NCI-H2227 treated with DMSO at 0.1 percent for 48 hours (cell line): ENCODE results near the gene SLC43A3.

ENCODE experiments used
- DNase-seq: peaks from one replicate; lab custom pipeline; 2025; lab: John Stamatoyannopoulos, UW

The SLC43A3 gene

GRCh38 chr11:57427727-57428082 lies 784 bp upstream of the SLC43A3 start:
- no peak for DNase-seq

DNA sequence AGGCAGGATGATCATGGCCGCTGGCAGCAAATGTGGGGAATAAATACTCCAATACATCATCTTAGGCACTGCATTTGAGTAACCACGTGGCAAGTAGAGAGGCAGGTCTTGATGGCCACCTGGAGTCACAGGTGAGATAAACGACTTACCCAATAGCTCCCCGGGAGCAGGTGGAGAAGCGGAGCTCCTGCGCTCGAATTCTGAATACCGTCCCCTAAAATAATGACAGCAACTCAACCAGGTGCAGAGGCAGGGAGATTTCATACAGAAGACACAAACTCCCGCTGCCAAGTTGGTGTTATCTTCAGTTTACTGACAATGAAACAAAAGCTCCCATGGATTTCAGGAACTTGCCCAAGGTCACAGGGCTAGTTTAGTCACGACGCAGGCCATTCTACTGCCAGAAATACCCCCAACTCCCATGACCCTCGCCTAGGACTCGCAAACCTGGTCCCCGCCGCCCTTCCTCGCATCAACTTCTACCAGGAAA lies 437 bp downstream of the SLC43A3 start:
- no peak for DNase-seq

DNA sequence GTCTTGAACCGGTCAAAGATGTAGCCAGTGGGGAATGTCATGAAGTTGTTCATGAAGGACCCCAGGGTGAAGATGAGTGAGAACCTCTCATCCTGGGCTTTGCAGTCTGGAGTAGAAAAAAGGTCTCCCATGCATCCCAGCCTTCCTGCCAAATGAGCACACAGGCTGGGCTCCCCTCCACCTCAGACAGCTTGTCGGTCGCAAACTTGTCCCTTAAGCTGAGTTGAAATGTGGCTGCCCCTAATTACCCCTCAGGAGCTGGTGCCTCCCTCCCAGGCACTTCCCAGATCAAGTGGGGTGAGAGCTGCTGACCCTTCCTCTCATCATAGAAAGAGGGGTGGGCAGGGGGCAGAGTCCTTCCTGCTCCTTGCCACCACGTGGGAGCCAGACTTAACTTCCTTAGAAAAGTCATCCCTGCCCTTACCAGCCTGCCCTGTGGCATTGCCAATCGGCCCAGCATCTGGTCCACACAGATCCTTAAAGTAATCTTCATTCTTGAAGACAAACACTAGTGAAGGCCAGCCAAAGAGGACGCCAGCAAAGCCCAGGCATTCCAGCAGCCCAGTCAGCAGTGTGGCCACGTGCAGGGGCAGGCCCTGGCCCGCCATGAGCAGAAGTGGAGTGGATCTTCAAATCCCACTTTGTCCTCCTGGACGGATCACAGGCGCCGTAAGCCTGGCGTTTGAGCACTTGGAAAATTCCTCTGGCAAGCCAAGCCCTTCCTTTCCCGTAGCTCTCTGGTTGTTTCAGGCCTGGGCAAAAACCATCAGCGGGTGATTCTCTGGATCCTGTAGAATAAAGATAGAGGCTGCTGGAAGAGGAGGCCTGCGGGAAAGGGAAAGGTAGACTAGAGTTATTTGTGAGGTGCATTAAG lies 1.1 kb downstream of the SLC43A3 start:
- DNase-seq = no peak

DNA sequence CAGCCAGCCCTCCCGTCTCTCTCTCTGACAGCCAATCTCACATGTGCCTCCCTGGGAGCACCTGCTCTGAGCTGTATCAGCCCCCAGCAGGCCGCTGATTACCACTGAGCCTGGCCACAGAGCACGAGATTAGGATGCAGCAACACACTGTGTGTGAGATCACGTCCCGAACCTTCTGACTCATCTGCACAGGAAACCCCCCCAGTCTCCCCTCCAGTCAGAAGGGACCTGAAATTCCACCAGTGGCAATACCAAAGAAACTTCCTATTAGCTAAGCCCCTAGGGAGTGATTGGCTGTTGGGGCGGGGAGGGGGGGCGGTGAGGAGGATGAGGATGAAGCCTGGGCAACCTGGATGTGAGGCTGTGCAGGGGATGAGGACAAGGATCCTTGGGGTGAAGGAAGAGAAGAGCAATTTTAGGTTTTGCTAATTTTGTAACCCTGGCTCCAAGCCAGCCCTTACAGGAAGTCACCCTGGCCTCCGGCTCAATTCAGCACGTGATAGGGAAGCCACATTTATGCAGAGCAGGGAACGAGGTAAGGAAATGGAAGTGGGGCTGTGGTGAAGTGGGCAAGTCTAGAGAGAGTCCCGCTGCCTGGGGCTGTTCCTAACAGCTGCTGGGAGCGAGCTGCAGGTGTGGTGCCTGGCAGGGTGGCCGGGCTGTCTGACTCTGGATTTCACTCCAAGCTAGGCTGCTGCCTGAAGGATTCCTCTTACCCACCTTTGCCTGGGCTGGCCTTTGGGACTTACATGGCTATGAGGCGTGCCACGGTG lies 1.9 kb downstream of the SLC43A3 start:
- DNase-seq = no peak

GRCh38 chr11:57424137-57424791 lies 2.7 kb downstream of the SLC43A3 start:
- no peak for DNase-seq

- peak; percentile 48 for DNase-seq
Measured at GRCh38 chr11:57422669-57423068, 4.3 kb downstream of the SLC43A3 start.

GRCh38 chr11:57421805-57422204 lies 5.1 kb downstream of the SLC43A3 start:
- DNase-seq = no peak

- DNase-seq = no peak
Measured at GRCh38 chr11:57421066-57421465, 5.9 kb downstream of the SLC43A3 start.

DNA sequence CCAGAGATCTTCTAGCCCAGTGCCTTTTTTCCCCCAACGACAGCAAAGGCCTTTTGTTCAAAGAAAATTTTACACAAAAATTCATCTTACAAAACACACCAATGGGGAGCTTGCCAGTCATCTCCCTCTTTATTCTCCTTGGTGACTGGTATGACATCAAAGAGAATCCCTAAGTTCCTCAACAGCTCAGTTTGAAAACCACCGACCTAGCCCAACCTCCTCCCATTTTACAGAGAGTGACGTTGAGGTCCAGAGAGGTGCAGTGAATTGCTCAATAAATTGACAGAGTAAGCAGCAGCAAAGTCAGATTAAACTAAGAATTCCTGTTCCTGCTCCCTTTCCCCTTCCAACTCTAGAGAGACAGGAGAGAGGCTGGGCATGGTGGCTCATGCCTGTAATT lies 7.8 kb downstream of the SLC43A3 start:
- DNase-seq = no peak

DNA sequence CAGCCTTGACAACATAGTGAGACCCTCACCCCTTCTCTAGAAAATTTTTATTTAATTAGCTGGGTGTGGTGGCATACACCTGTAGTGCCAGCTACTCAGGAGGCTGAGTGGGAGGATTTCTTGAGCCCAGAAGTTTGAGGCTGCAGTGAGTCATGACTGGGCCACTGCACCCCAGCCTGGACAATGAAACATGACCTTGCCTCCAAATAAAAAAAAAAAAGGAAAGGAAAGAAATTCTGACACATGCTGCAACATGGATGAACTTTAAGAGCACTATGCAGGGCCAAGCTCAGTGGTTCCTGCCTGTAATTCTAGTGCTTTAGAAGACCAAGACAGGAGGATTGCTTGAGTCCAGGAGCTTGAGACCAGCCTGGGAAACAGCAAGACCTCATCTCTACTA lies 8.8 kb downstream of the SLC43A3 start:
- no peak for DNase-seq

DNA sequence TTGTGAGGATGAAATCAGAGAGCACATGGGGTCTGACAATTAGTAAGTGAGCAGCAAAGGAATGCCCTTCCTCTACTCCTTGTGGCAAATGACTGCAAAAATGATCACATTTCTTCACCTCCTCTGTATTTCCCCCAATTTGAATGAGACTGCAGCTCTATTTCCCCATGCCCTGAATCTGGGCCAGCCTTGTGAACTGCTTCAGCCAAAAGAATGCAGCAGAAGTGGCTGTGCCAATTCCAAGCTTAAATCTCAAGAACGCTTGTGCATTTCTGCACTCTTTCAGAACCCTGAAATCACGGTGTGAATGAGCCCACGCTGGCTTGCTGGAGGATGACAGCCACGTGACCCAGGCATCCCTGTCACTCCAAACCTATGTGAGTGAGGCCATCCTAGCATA lies 9.9 kb downstream of the SLC43A3 start:
- DNase-seq = no peak

GRCh38 chr11:57416436-57416835 lies 10.5 kb downstream of the SLC43A3 start:
- DNase-seq = no peak

GRCh38 chr11:57414612-57415212 lies 12.2 kb downstream of the SLC43A3 start:
- DNase-seq = no peak

- DNase-seq = no peak
Measured at GRCh38 chr11:57413681-57414080, 13.2 kb downstream of the SLC43A3 start.

GRCh38 chr11:57410287-57410686 lies 16.6 kb downstream of the SLC43A3 start:
- DNase-seq = no peak

DNA sequence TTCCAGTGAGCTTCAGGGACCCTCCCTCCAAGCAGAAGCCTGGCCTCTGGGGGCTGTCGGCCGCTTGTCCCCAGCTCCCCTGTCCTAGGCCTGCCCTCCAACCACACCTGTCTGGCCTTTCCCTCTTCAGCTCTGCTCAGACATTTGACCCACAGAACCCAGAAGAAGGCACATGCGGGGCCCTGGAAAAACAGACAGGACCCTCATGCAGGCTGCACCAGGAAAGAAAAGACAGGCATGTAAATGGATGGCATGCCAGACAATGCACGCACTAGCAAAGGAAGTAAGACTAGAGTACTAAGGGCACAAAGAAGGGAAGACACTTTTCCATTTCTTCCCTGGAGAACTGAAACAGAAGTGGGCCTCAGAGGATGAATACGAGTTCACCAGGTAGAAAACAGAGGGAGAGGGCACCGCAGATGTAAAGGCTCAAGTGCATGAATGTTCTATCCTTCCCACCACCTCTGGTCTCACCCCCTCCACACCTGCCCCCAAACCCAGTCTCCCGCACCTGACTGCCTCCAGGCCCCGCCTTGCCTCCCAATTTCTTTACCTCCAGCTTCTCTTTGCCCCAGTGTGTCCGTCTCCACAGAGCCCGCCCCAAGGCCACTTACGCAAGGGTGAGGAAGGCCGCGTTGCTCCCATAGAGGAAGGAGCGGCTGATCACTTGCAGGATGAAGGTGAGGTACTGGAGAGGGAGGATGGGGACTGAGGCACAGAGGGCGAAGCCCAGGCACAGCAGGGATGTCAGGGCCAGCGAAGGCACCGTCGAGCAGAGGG lies 17.4 kb downstream of the SLC43A3 start:
- DNase-seq = no peak

DNA sequence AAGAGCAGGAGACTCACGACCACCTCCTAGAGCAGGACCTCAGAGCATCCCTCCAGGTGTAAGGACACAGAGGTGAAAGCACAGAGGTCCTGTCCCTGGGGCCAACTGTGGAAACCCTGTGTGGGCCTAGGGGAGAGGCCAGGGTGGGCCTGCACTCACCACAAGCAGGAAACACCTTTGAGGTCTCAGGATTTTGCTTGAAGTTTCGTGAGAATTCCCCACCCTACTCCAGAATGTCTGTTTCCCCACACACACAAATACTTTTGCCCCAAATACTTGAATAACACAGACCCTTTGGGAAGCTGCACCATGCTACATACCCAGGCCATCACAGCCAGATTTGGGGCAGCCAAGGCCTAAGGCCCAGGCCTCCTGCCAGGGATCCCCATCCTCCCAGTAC lies 18.1 kb downstream of the SLC43A3 start:
- DNase-seq = no peak

- no peak for DNase-seq
Measured at GRCh38 chr11:57407941-57408475, 18.9 kb downstream of the SLC43A3 start.

GRCh38 chr11:57407010-57407920 lies 19.7 kb downstream of the SLC43A3 start:
- DNase-seq = no peak

- no peak for DNase-seq
Measured at GRCh38 chr11:57406337-57406904, 20.5 kb downstream of the SLC43A3 start.
